GM12878 (cell line): ENCODE measurements around the gene SCNN1G. TPM values are rescaled to one million over a fixed set of nuclear protein-coding genes. Genes with fewer than 3 reads are reported as not detected.

Experiments used
- ATAC-seq: fragments of 200-7000 bp; cut with Tn5 transposase; 3 replicates; pipeline ENCODE4 v1.9.1; 2020; ENCODE audit warnings: mild to moderate bottlenecking, moderate library complexity
- BruUV-seq: library from RNA; stranded (reverse); fragments of 400-500 nt; replicated peaks from 2 replicates; lab custom pipeline; 2021; lab: Mats Ljungman, UMichigan
- CTCF ChIA-PET: fragments of 300-600 bp; sonication (Branson Sonifier 250); formaldehyde crosslinking; extraction: SDS; loops from one replicate; lab custom pipeline; 2021; ENCODE audit warnings: inconsistent platforms; lab: Yijun Ruan, JAX
- POLR2A ChIA-PET: fragments of 350-600 bp; formaldehyde crosslinking; extraction: SDS; loops from one replicate; lab custom pipeline; 2021; ENCODE audit warnings: inconsistent platforms; lab: Charles Lee
- RAD21 ChIA-PET: fragments of 300-600 bp; sonication (Branson Sonifier 250); formaldehyde crosslinking; loops from one replicate; lab custom pipeline; 2023; ENCODE audit warnings: antibody characterized with exemption; ENCODE audit not compliant: unreplicated experiment; lab: Charles Lee
- SMC1A ChIA-PET: fragments of 300-600 bp; sonication (Branson Sonifier 250); formaldehyde crosslinking; loops from one replicate; lab custom pipeline; 2023; ENCODE audit not compliant: unreplicated experiment, uncharacterized antibody; lab: Charles Lee
- DNase-seq: peaks from one replicate; pipeline ENCODE4 v3.0.0-alpha.2; 2011; ENCODE audit warnings: low read depth, low spot score
- FAIRE-seq: peaks from 3 replicates; lab custom pipeline; 2011; peaks lifted over from hg19 to GRCh38; lab: Jason Lieb, UNC
- H2AFZ ChIP-seq: 2 replicates; pipeline ENCODE4 v1.6.0; 2011; ENCODE audit warnings: low read depth, low read length, control low read depth; ENCODE audit not compliant: control insufficient read depth
- H3K27ac ChIP-seq: 2 replicates; pipeline ENCODE4 v1.5.1; 2011; ENCODE audit warnings: control low read depth; ENCODE audit not compliant: control insufficient read depth, insufficient read depth
- H3K27me3 ChIP-seq, 2 experiments: replicated peaks in 1 of 2; 2 replicates each; pipeline versions ENCODE4 v1.6.0 to v1.6.1; 2011; ENCODE audit warnings: low read length in 1 of 2; ENCODE audit not compliant: control insufficient read depth in 2 of 2, insufficient read depth in 2 of 2
- H3K36me3 ChIP-seq, 2 experiments: 2 replicates each; pipeline ENCODE4 v1.5.1; 2011; ENCODE audit warnings: low read length in 1 of 2; ENCODE audit not compliant: control insufficient read depth in 2 of 2, insufficient read depth in 2 of 2
- H3K4me1 ChIP-seq: 2 replicates; pipeline ENCODE4 v1.6.1; 2011; ENCODE audit warnings: mild to moderate bottlenecking, low read length, moderate library complexity, mixed read lengths; ENCODE audit not compliant: control insufficient read depth, insufficient read depth
- H3K4me2 ChIP-seq: 2 replicates; pipeline ENCODE4 v1.6.0; 2011; ENCODE audit warnings: control low read depth; ENCODE audit not compliant: control insufficient read depth, insufficient read depth
- H3K4me3 ChIP-seq: fragments of 200-600 bp; sonication (generic); 2 replicates; pipeline ENCODE4 v1.5.1; 2016
- H3K79me2 ChIP-seq: 2 replicates; pipeline ENCODE4 v1.6.0; 2011; ENCODE audit warnings: low read length; ENCODE audit not compliant: control insufficient read depth, insufficient read depth
- H3K9ac ChIP-seq: 2 replicates; pipeline ENCODE4 v1.8.0; 2011; ENCODE audit warnings: low read length, control low read depth, mixed read lengths; ENCODE audit not compliant: control insufficient read depth, insufficient read depth
- H3K9me3 ChIP-seq: replicated peaks from 3 replicates; pipeline ENCODE4 v1.5.1; 2011; ENCODE audit warnings: mild to moderate bottlenecking, low read length; ENCODE audit not compliant: control insufficient read depth, insufficient read depth
- H4K20me1 ChIP-seq: 2 replicates; pipeline ENCODE4 v1.6.0; 2011; ENCODE audit not compliant: control insufficient read depth, insufficient read depth
- CBX3 ChIP-seq: fragments of 200-600 bp; sonication (generic); IDR thresholded peaks from 2 replicates; pipeline ENCODE4 v1.6.1; 2016; ENCODE audit warnings: low read depth, borderline replicate concordance
- LARP7 ChIP-seq: fragments of 450-650 bp; IDR thresholded peaks from 2 replicates; pipeline ENCODE4 v1.6.1; 2017; ENCODE audit warnings: mild to moderate bottlenecking
- MEF2A ChIP-seq: IDR thresholded peaks from 2 replicates; pipeline ENCODE4 v1.6.1; 2011; ENCODE audit warnings: low read depth, mild to moderate bottlenecking, low read length, moderate library complexity; ENCODE audit not compliant: insufficient read depth
- NFYB ChIP-seq: IDR thresholded peaks from 2 replicates; pipeline ENCODE4 v1.6.1; 2011; ENCODE audit warnings: low read depth, mild to moderate bottlenecking, low read length, improper control_type of control experiment, moderate library complexity; ENCODE audit not compliant: insufficient read depth
- TCF3 ChIP-seq: IDR thresholded peaks from 2 replicates; pipeline ENCODE4 v1.6.1; 2012; ENCODE audit warnings: low read depth, mild to moderate bottlenecking, low read length, borderline replicate concordance; ENCODE audit not compliant: insufficient read depth
- YBX1 ChIP-seq: fragments of 450-650 bp; IDR thresholded peaks from 2 replicates; pipeline ENCODE4 v1.6.1; 2016; ENCODE audit warnings: antibody characterized with exemption
- WGBS: methylation state at CpG from one replicate; pipeline ENCODE4 v1.1.6; 2016; ENCODE audit warnings: low lambda C conversion rate; ENCODE audit not compliant: insufficient replicate concordance, insufficient coverage; ENCODE audit errors: missing lambda C conversion rate; 5-methylcytosine and 5-hydroxymethylcytosine counted together
- in situ Hi-C: fragments of 300-500 bp; cut with MboI; formaldehyde crosslinking; loops from 9 replicates; pipeline ENCODE4 v1.14.3; 2018; ENCODE audit warnings: mixed read lengths
- intact Hi-C: fragments of 100-400 bp; cut with micrococcal nuclease; formaldehyde crosslinking; loops from one replicate; pipeline ENCODE4 v1.14.2; 2022; ENCODE audit not compliant: unreplicated experiment
- polyA plus RNA-seq, 11 experiments: library from polyadenylated mRNA; depleted of rRNA in 4 of 11; unstranded in 6 of 11; stranded (reverse) in 5 of 11; fragments of >200 nt; fragmentation: Nextera tagmentation in 4 of 11; fragmentation: Illumina TruSeq in 1 of 11; extraction: Ambion mirVana in 4 of 11; extraction: Trizol in 1 of 11; gene quantifications; 1 replicate in 1 of 11; 2 replicates in 10 of 11; pipeline versions ENCODE4 v1.2.1 to v1.2.3, GENCODE V29; 2011 to 2016; ENCODE audit warnings: inconsistent platforms in 2 of 11, missing spikeins in 2 of 11, low read depth in 1 of 11
- total RNA-seq, 4 experiments: library from RNA; depleted of rRNA in 3 of 4; stranded (reverse); fragments of >200 nt in 3 of 4; fragmentation: Illumina TruSeq in 1 of 4; extraction: Trizol in 1 of 4; gene quantifications; 2 replicates each; pipeline versions ENCODE4 v1.2.1 to v1.2.3, GENCODE V29; 2013 to 2021
- TF ChIP-seq, protein P1 (sequence below): IDR thresholded peaks from 2 replicates; pipeline ENCODE4 v1.6.1; 2012; ENCODE audit warnings: improper control_type of control experiment, low read depth, low read length; ENCODE audit not compliant: insufficient replicate concordance
- TF ChIP-seq, protein P2 (sequence below): fragments of 450-650 bp; IDR thresholded peaks from 2 replicates; pipeline ENCODE4 v1.6.1; 2018; ENCODE audit warnings: mild to moderate bottlenecking, low read depth, moderate library complexity; ENCODE audit not compliant: partially characterized antibody
- TF ChIP-seq, protein P3 (sequence below): fragments of 450-650 bp; formaldehyde crosslinking; IDR thresholded peaks from 2 replicates; pipeline ENCODE4 v1.5.0; 2022; ENCODE audit warnings: mild to moderate bottlenecking, missing genetic modification characterization

Gene SCNN1G
- total and polyA plus RNA-seq, 10 of the 15 experiments (the other 5 are each of a cell fraction or from before 2014, with no cell fraction given), result 0.04 to 0.86 (median 0.08) TPM; not detected in 5

GRCh38 chr16:23188911-23189310 lies 6.4 kb downstream of the SCNN1G start (continued):
- TF ChIP-seq, protein P1, sequence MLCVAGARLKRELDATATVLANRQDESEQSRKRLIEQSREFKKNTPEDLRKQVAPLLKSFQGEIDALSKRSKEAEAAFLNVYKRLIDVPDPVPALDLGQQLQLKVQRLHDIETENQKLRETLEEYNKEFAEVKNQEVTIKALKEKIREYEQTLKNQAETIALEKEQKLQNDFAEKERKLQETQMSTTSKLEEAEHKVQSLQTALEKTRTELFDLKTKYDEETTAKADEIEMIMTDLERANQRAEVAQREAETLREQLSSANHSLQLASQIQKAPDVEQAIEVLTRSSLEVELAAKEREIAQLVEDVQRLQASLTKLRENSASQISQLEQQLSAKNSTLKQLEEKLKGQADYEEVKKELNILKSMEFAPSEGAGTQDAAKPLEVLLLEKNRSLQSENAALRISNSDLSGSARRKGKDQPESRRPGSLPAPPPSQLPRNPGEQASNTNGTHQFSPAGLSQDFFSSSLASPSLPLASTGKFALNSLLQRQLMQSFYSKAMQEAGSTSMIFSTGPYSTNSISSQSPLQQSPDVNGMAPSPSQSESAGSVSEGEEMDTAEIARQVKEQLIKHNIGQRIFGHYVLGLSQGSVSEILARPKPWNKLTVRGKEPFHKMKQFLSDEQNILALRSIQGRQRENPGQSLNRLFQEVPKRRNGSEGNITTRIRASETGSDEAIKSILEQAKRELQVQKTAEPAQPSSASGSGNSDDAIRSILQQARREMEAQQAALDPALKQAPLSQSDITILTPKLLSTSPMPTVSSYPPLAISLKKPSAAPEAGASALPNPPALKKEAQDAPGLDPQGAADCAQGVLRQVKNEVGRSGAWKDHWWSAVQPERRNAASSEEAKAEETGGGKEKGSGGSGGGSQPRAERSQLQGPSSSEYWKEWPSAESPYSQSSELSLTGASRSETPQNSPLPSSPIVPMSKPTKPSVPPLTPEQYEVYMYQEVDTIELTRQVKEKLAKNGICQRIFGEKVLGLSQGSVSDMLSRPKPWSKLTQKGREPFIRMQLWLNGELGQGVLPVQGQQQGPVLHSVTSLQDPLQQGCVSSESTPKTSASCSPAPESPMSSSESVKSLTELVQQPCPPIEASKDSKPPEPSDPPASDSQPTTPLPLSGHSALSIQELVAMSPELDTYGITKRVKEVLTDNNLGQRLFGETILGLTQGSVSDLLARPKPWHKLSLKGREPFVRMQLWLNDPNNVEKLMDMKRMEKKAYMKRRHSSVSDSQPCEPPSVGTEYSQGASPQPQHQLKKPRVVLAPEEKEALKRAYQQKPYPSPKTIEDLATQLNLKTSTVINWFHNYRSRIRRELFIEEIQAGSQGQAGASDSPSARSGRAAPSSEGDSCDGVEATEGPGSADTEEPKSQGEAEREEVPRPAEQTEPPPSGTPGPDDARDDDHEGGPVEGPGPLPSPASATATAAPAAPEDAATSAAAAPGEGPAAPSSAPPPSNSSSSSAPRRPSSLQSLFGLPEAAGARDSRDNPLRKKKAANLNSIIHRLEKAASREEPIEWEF, result no peak
- TF ChIP-seq CBX3 (no peak), MEF2A (no peak)

DNA sequence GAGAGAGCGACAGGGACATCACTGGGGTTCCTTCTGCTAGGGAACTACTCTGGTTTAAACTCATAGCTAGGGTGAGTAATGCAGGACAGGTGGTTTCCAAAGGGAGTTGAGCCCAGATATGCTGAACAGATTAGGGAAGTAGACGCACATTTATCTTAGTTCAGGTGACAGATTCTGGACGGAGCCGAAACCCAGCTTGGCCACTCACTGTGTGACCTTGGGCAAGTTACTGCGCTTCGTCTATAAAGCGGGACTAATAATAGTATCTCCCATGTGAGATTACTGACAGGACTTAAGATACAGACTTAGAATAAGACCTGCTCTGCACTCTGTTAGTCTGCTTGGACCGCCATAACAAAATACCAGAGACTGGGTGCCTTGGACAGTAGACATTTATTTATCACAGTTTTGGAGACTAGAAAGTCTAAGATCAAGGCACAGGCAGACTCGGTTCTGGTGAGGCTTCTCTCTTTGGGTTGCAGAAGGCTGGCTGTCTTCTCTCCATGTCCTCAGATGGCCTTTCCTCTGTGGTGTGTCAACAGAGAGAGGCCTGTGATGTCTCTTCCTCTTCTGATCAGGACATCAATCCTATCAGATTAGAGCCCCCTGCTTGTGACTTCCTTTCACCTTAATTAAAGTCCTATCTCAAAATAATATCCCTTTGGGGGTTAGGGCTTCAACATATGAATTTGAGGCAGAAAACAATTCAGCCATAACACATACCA lies 12.1 kb downstream of the SCNN1G start:
- RAD21 ChIA-PET, result no interaction called here
- POLR2A ChIA-PET, result no interaction called here
- H3K4me3 ChIP-seq, result no peak overlapping the region
- TF ChIP-seq LARP7 (no peak), NFYB (no peak), TCF3 (no peak), CBX3 (no peak), YBX1 (no peak)
- TF ChIP-seq, protein P2, sequence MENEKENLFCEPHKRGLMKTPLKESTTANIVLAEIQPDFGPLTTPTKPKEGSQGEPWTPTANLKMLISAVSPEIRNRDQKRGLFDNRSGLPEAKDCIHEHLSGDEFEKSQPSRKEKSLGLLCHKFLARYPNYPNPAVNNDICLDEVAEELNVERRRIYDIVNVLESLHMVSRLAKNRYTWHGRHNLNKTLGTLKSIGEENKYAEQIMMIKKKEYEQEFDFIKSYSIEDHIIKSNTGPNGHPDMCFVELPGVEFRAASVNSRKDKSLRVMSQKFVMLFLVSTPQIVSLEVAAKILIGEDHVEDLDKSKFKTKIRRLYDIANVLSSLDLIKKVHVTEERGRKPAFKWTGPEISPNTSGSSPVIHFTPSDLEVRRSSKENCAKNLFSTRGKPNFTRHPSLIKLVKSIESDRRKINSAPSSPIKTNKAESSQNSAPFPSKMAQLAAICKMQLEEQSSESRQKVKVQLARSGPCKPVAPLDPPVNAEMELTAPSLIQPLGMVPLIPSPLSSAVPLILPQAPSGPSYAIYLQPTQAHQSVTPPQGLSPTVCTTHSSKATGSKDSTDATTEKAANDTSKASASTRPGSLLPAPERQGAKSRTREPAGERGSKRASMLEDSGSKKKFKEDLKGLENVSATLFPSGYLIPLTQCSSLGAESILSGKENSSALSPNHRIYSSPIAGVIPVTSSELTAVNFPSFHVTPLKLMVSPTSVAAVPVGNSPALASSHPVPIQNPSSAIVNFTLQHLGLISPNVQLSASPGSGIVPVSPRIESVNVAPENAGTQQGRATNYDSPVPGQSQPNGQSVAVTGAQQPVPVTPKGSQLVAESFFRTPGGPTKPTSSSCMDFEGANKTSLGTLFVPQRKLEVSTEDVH, result no peak
- TF ChIP-seq, protein P3, sequence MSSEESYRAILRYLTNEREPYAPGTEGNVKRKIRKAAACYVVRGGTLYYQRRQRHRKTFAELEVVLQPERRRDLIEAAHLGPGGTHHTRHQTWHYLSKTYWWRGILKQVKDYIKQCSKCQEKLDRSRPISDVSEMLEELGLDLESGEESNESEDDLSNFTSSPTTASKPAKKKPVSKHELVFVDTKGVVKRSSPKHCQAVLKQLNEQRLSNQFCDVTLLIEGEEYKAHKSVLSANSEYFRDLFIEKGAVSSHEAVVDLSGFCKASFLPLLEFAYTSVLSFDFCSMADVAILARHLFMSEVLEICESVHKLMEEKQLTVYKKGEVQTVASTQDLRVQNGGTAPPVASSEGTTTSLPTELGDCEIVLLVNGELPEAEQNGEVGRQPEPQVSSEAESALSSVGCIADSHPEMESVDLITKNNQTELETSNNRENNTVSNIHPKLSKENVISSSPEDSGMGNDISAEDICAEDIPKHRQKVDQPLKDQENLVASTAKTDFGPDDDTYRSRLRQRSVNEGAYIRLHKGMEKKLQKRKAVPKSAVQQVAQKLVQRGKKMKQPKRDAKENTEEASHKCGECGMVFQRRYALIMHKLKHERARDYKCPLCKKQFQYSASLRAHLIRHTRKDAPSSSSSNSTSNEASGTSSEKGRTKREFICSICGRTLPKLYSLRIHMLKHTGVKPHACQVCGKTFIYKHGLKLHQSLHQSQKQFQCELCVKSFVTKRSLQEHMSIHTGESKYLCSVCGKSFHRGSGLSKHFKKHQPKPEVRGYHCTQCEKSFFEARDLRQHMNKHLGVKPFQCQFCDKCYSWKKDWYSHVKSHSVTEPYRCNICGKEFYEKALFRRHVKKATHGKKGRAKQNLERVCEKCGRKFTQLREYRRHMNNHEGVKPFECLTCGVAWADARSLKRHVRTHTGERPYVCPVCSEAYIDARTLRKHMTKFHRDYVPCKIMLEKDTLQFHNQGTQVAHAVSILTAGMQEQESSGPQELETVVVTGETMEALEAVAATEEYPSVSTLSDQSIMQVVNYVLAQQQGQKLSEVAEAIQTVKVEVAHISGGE (CRISPR knock-in tag), result no peak

More for the DNA sequence above, 12.1 kb downstream of the SCNN1G start:
- ATAC-seq (no peak), FAIRE-seq (no peak), DNase-seq (no peak)
- Histone ChIP-seq H3K36me3 (no peaks in the 10 kb centered on the region), H3K27ac (no peak overlapping the region), H2AFZ (no peak overlapping the region), H3K79me2 (no peaks in the 10 kb centered on the region), H3K4me1 (peaks cover 4% of the 10 kb centered on the region), H3K9ac (no peak overlapping the region), H3K4me2 (no peak overlapping the region), H4K20me1 (no peaks in the 10 kb centered on the region), H3K9me3 (no peaks in the 10 kb centered on the region), H3K27me3 (no peaks in the 10 kb centered on the region; a peak in 1 of 4 replicates)
- 68% methylated on average over 9 of the region's 9 CpGs for WGBS
- ChIA-PET CTCF (no interaction called here), SMC1A (no interaction called here)
- in situ Hi-C loops (no loop called here), intact Hi-C loops (no loop called here)
- no TSS peak for BruUV-seq
